Osteocyte (in vitro differentiated cells): ENCODE data around the gene ZNRF3. TPM values are rescaled to one million over a fixed set of nuclear protein-coding genes. Genes with fewer than 3 reads are reported as not detected.

Experiments used
- DNase-seq: peaks from one replicate; pipeline ENCODE4 v3.0.0; 2021; ENCODE audit warnings: mixed read lengths; ENCODE audit not compliant: unreplicated experiment; ENCODE audit errors: extremely low spot score
- H3K27ac Mint-ChIP-seq: one replicate; pipeline ENCODE4 v1.8.0; 2021; ENCODE audit warnings: mild to moderate bottlenecking, mixed read lengths; ENCODE audit not compliant: unreplicated experiment
- H3K27me3 Mint-ChIP-seq: one replicate; pipeline ENCODE4 v1.8.0; 2021; ENCODE audit warnings: mixed read lengths; ENCODE audit not compliant: unreplicated experiment
- H3K36me3 Mint-ChIP-seq: one replicate; pipeline ENCODE4 v1.8.0; 2021; ENCODE audit warnings: mixed read lengths; ENCODE audit not compliant: unreplicated experiment
- H3K4me1 Mint-ChIP-seq: one replicate; pipeline ENCODE4 v1.8.0; 2021; ENCODE audit warnings: mixed read lengths; ENCODE audit not compliant: unreplicated experiment
- H3K4me3 Mint-ChIP-seq: one replicate; pipeline ENCODE4 v1.8.0; 2021; ENCODE audit warnings: mild to moderate bottlenecking, moderate library complexity, mixed read lengths; ENCODE audit not compliant: unreplicated experiment
- H3K9me3 Mint-ChIP-seq: one replicate; pipeline ENCODE4 v1.8.0; 2021; ENCODE audit warnings: mixed read lengths; ENCODE audit not compliant: unreplicated experiment
- CTCF ChIP-seq: fragments of 200-600 bp; sonication (generic); IDR thresholded peaks from 2 replicates; pipeline ENCODE4 v1.5.0; 2021; ENCODE audit warnings: antibody characterized with exemption, mild to moderate bottlenecking, moderate library complexity
- total RNA-seq: library from RNA; stranded (reverse); gene quantifications from 2 replicates; pipeline ENCODE4 v1.2.1, GENCODE V29; 2021

The ZNRF3 gene
- total RNA-seq, 1 donor from 2014 or later = 6.4 TPM

GRCh38 chr22:29055192-29055830, 171.9 kb downstream of the ZNRF3 start:
- peaks cover 7% of the 10 kb centered on the region for H3K4me1 Mint-ChIP-seq
- TF ChIP-seq CTCF = no peak
- H3K9me3 Mint-ChIP-seq = no peaks in the 10 kb centered on the region
- no peak for DNase-seq
- H3K4me3 Mint-ChIP-seq = no peak overlapping the region
- H3K27me3 Mint-ChIP-seq = no peaks in the 10 kb centered on the region
- H3K36me3 Mint-ChIP-seq = peaks cover 1% of the 10 kb centered on the region
- no peak overlapping the region for H3K27ac Mint-ChIP-seq

DNA sequence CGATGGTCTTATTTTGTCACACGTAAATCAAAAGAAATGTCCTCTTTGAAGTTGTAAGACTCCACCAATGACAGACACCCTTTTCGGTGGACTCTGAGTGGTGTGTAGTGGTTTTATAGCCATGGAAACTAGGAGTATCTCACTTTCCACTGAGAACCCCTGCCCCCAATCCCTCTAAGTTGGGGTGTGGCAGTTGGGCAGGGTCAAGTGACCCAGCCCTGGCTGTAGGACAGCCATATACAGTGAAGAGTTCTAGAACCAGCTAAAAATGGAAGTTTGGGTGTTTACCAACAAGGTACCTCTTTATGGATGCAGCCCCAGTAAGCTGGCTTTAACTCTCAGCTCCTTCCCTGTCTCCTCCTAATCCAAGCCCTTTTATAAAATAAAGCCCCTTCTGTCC, 173.1 kb downstream of the ZNRF3 start:
- no peaks in the 10 kb centered on the region for H3K27me3 Mint-ChIP-seq
- H3K27ac Mint-ChIP-seq = no peak overlapping the region
- no peak for TF ChIP-seq CTCF
- no peak overlapping the region for H3K4me3 Mint-ChIP-seq
- peaks cover 1% of the 10 kb centered on the region for H3K36me3 Mint-ChIP-seq
- peaks cover 7% of the 10 kb centered on the region for H3K4me1 Mint-ChIP-seq
- no peak for DNase-seq
- no peaks in the 10 kb centered on the region for H3K9me3 Mint-ChIP-seq

DNA sequence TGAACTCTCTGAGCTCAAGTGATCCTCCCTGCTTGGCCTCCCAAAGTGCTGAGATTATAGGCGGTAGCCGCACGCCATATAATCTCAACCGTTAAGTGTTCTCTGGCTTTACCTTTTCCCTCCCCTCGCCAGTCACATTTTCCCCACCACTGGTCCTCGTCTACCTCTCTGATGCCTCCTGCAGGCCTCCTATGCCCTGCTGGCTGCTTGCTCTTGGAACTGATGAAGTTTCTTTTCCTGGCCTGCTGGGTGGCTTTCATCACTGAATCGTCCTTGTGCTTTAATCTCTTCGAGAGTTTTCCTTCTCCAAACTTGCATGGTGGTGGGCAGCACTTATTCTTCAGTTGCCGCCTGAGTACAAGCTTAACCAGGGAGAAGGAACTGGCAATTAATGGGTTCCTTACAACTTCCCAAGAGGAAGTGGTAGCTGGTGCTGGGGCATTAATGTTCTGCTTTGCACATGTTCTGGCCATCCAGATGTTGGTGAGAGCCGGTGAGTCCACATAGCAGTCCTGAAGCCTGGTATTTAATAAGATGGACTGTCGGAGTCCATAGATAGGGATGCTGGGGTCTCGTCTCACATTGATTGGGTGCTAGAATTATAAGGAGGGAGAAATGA, 177.0 kb downstream of the ZNRF3 start:
- Mint-ChIP-seq H3K9me3 (no peaks in the 10 kb centered on the region), H3K4me1 (peaks cover 5% of the 10 kb centered on the region), H3K36me3 (no peaks in the 10 kb centered on the region), H3K4me3 (no peak overlapping the region), H3K27ac (no peak overlapping the region), H3K27me3 (peaks cover 15% of the 10 kb centered on the region)
- no peak for DNase-seq
- TF ChIP-seq CTCF = no peak

DNA sequence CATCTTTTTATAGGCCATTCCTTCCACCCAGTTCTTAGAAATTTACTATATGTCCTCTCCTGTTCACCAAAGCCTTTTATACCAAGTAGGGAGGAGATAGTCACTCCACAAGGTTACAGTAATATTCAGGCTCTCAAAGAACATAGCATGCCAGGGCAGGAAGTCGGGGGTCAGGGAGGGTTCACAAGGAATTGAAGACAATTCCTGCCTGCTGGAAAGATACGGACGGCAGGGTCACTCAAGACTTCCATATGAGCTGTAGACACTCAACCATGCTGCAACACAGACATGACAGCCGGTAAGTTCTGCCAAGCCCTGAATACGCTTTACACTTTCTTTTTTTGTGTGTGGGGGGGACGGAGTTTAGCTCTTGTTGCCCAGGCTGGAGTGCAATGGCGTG, 177.6 kb downstream of the ZNRF3 start:
- DNase-seq = no peak
- H3K9me3 Mint-ChIP-seq = no peaks in the 10 kb centered on the region
- no peak overlapping the region for H3K4me3 Mint-ChIP-seq
- no peak for TF ChIP-seq CTCF
- H3K27me3 Mint-ChIP-seq = peaks cover 17% of the 10 kb centered on the region
- no peaks in the 10 kb centered on the region for H3K36me3 Mint-ChIP-seq
- H3K4me1 Mint-ChIP-seq = no peaks in the 10 kb centered on the region
- no peak overlapping the region for H3K27ac Mint-ChIP-seq

DNA sequence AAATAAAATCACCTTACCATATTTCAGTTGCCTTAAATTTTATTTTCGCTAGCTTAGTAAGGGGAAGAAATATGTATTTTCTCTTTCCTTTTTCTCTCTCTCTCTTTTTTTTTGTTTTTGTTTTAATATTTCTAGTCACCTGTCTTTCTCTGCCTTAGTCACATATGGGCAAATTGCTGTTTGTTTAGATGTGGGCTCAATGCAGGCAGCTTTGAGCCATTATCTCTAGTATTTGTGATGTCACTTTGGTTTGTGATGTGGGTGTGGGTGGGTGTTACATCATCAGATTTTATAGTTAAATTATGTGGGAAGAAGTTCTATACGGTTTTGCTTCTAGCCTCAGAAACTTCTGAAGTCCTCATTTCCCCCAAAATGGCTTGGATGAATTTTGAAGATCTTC, 178.4 kb downstream of the ZNRF3 start, which contains the start of gene C22orf31:
C22orf31 (minus strand) TSS at position 59 of the 400 bp plus-strand sequence; CDS start at position 20, 39 bp downstream.
- Mint-ChIP-seq H3K4me3 (no peak within 1 kb of the TSS), H3K36me3 (no peaks in the 10 kb centered on the region), H3K9me3 (no peaks in the 10 kb centered on the region), H3K4me1 (no peaks in the 10 kb centered on the region), H3K27ac (no peak within 1 kb of the TSS), H3K27me3 (peaks cover 20% of the 10 kb centered on the region)
- TF ChIP-seq CTCF = no peak
- DNase-seq = no peak
